HG03175 (cell line): ENCODE data around the gene DHCR24.

Experiments
- ATAC-seq: cut with Tn5 transposase; IDR thresholded peaks from one replicate; pipeline ENCODE4 v1.9.1; 2021; ENCODE audit warnings: mild to moderate bottlenecking, moderate library complexity; ENCODE audit not compliant: unreplicated experiment

Gene DHCR24

DNA sequence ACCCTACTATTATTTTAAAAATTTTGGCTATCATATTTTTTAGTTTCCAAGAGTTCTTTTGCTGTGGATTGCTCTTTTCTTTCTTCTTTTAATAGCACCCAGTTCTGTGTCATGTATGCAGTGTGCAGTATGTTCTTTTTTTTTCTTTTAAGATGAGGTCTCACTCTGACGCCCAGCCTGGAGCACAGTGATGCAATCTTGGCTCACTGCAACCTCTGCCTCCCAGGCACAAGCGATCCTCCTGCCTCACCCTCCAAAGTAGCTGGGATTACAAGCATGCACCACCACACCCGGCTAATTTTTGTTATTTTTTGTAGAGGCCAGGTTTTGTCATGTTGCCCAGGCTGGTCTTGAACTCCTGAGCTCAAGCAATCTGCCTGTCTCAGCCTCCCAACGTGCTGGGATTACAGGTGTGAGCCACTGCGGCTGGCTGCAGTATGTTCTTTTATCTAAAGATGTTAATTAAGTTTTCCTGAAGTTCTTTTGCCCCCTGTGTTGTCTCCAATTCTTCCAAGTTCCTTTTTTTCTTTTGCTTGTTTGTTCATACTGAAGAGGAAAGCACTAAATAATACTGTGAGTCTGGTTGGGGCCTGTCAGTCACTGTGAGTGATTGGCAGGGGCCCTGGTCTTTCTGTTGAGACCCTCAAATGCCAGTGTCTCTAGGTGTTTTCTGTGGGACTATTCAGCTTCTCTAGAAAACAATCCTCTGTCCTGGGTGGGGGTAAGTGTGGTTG lies 68.4 kb downstream of the DHCR24 start:
- ATAC-seq: no peak

DNA sequence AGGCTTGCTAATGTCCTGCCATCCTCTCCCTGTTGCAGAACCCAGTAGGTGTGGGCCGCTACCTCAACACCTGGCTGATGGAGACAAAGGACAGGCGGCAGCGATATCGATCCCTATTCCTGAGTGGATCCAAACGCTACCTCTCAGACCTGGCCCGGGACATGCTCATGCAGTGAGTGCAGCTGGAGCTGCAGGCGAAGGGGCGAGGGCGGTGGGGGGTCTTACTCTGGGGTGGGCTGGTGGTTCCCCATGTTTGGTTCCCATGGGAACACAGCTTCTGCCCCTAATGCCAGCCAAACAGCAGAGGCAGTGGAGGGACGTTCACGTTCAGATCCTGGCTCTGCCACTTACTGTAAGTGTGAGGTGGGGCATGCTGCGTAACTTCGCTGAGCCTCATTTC lies 70.0 kb downstream of the DHCR24 start:
- ATAC-seq: no peak

DNA sequence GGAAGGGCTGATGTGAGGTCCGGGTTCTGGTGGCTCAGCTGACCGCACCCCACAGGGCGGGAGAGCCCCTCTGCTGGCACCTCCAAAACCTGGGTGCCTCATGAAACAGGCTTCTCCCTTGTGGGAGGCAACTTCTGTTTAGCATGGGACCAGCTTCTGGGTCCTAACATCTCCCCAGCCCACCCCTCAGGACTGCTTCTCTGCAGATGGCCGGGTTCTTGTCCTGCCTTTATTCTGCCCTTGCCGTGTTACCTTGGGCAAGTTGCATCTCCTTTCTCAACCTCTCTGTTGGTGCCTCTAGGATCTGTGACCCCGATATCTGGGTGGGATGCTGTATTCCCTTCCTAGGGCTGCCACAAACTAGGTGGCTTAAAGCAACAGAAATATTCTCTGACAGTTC lies 70.9 kb downstream of the DHCR24 start:
- no peak for ATAC-seq

DNA sequence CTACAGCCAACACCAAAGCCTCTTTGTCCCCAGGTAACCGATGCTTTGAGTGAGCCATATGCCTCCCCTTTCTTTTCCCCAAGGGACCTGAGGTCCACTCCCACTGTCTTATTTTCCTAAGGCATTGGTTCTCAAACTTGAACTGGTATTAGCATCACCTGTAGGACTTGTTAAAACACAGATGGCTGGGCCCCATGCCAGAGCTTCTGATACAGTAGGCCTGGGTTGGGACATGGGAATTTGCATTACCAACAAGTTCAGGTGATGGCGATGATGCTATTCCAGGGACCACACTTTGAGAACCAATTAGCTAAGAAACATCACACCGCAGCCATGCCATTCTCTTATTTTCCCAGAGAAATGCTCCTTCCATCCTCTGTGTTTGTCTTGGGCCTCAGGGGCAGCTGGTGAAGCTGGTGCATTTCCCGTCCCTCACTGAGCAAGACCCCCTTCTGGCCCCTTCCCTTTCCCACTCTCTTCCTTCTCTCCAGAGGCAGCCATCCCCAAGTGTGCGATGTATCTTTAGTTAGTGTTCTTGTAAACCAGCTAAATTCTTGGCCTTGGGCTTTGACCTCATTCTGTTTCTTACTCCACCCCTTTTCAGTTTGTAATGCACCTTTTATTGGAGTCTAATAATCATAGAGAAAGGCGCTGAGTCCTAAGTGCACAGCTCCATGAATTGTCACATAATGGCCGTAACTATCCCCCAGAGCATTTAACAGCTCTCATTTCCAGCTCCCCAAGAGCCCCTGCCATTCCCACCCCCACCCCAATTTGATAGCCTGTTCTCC lies 71.7 kb downstream of the DHCR24 start:
- ATAC-seq: no peak

DNA sequence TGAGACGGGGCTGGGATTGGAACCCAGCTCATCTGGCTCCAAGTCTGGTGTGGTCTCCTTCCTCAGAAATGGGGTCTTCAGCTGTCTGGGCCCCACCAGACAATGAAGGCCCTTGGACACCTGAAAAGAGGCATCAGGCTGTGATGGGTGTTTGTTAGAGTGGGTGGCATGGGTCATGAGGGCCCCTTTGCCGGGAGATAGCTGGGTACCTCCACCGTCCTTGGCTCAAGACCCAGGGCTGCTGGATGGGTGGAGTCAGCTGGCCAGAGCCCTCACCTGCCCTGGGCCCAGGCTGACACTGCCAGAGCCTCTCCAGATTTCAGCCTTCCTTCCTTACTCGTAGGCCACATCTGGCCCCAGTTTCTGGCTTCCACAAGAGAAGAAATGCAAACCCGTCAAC lies 72.4 kb downstream of the DHCR24 start:
- ATAC-seq: no peak

DNA sequence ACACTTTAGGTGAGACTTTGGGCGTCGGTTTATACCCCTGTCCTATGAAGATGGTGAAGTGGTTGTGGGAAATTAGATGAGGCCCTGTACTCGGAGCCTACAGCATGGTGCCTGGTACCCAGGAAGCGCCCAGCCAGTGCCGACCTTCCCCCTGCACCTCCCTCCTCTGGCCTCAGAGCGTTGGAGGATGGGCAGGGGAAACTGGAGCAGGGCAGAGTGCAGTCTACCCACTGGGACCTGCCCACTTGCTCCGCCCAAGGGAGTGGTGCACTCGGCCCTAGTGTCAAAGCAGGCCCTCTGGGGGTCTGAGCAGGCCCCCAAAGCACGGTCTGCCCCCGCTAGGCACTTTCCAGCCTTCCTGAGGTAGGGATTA lies 72.9 kb downstream of the DHCR24 start:
- ATAC-seq: no peak

DNA sequence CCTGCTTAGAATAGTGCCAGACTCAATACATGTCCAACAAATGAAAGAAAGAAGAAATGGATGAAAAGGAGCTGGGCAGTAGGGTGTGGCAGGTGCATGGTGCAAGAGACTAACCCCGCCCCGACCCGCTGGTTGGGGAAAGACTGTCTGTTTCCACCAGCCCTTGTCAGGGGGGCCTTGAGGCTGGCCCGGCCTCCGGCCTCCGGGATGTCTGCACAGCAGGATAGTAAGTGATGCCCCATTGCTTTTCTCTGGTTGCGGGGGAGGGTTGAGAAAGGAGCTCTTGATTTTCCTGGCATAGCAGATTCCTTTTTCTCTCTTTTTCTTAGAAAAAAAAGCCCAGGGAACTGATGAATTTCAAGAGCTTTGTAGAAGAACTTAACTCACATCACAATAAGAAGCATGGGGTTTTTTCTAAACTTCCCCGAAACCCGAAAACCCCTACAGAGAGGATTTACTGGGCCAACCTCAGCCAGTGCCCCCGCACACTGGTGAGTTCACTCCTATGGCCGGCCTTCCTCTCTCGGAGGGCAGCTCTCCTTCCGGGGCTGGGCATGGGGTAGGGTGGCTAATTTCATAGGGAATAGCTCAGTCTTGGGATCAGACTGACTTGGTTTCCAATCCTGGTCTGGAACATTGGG lies 73.4 kb downstream of the DHCR24 start:
- no peak for ATAC-seq

DNA sequence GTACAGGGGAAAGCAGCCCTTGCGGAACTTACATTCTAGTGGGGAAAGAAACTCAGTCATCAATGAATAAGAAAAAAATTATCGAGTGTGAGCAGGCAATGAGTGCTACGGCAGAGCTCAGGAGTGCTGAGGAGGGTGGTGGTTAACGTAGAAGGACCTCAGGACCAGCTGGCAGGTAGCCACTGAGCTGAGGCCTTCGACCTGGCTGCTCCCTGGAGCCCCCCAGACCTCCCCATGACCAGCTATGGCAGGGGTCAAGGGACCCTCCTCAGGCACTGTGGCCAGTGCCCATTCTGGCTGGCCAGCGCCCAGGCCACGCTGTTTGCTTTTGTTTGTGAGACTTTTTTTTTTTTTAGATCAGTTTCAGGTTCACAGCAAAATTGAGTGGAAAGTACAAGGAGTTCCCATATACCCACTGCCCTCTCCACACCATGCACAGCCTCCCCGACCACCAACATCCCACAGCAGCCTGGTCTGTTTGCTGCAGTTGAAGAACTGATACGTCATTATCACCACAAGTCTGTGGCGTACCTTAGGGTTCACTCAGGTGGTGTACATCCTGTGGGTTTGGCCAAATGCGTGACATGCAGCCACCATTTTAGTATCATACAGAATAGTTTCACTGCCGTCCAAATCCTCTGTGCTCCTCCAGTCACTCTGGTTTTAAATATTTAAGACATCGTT lies 74.1 kb downstream of the DHCR24 start:
- no peak for ATAC-seq

DNA sequence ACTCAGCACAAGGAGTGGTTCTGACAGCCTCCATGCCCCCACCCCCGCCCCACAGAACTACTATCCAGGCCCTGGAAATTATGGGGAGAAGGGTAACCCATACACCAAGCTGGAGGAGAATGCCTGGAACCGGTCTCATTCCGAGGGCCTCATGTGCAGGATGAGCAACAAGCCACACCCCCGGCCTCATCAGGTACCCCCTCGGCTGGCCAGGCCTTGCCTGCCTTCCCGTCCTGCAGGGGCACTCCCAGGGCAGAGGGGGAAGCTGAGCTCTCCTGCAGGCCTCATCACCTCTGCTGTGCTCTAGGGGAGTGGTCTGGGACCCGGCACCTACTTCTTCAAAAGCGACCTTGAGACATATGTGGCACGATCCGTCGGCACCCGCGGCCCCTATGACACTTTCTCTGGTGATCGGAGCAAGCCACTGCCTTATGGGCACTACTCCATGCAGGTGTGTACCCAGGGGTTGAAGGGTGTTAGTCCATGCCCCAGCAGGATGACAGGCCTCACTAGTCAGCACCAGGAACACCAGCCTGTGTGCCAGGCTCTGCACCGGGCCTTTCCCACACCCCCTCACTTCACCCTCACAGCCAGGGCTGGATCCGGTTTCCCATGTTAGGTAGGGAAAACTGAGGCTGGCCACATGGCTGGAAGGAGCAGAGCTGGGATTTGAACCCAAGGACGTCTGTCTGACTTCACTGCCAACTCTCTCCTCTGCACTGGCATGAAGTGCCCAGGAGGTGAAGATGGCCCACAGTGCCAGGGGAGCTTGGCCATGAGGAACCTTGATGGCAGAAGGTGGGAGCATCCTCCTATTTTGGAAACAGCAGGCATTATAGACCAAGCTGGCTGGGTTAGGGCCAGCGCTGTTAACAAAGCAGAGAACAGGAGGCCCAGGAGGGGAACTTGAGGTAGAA lies 75.0 kb downstream of the DHCR24 start:
- ATAC-seq: no peak

DNA sequence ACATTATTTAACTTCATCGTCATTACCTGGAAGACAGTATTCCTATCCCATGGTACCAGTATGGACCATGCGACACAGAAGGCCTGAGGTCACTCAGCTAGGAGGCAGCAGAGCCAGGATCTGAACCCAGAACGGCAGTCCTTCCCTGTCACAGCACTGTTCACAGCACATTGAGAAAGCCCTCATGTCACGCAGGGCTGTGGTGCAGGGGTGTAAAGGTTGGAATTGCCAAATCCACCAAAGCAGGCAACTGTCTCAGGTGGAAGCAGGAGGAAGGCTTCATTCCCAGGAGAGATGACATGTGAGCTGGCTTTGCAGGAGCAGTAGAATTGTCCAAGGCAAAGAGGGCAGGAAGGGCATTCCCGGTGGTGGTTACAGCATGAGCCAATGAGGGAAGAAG lies 75.9 kb downstream of the DHCR24 start:
- ATAC-seq: no peak

DNA sequence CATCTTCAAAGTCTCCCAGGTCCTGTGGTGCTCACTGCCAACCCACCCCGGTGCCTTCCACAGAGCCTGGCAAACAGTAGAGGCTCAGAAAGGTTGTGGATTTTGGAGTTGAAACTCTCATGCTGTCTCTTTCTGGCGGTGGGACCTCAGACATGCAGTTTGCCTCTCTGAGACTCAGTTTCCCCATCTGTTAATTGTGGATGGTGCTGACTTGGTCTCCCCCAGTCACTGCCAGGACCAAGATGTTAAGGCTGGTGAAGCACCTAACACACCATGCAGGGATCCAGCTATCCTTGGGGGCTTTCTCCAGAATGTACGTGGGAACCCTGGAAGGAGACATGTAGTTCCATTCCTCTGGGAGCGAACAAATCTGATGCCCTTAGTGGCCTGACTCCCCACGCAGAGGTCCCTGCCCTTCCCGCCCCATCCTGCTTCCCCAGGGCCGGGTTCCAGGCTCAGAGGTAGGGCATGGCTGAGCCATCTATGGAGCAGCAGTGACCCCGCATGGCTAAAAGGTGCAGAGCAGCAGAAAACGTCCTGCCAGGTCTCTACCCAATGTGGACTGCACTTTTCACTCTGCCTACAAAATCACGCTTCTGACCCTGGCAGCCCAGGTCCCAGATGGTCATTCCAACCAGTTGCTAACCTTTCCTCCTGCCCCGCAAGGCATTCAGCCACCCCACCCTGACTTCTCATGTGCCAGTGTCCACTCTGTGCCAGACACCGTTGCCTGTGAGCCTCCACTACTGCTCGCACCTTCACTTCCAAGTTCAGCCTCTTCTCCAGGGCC lies 76.6 kb downstream of the DHCR24 start:
- ATAC-seq: peak; percentile 68

DNA sequence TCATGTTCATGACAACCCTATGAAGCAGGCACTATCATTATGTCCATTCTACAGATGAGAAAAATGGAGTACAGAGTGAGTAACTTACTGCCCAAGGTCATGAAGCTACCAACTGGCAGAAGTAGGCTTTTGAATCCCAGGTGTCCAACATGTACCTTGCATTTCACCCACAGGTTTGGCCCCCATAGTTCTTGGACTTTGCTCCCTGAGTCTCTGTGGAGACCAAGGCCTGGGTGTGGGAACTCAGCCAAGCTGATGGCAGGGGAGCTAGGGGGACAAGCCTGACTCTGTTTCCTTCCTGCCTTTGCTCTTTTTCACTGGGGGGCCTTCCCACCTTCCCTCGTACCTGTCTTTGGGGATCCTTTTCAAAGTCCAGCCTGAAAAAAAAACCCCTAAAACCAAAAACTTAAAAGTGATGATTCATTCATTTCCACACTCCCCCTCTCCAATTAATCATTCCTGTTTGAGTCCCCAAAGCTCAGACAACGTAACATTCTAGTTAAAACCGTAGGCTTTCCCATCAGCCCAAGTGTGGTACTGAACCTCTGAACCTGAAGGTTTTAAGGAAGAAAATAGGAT lies 77.4 kb downstream of the DHCR24 start:
- ATAC-seq: no peak

DNA sequence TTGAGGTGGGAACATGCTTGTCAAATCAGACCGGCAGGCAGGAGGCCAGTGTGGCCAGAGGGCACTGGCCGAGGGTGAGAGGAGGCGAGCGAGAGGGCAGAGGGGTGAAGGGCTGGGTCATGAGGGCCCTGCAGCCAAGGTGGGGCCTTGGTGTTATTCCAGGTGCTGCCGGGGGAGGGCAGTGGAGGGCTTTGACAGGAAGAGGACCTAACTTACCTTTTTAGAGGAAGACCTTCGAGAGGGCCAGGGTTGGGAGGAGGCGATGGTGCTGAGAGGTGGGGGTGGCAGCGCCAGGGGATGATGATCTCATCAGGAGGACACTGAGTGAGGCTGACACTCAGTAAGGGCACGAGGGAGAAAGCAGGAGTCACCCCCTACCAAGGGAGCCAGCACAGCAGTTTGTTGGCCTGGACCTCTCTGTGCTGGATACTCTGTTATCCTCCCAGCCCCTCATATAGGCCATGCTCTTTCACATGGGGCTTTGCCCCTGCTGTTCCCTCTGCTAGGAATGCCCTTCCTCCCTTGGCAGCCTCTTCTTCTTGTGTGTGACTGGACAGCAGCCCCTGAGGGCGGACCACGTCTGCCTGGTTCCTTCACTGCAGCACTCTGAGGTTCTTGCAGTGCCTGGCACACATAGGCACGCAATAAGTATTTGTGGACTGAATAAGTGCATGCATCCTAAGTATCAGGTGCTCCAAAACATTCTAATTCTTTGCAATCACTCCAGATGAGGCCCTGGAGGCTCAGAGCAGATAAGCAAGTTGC lies 78.4 kb downstream of the DHCR24 start:
- no peak for ATAC-seq

DNA sequence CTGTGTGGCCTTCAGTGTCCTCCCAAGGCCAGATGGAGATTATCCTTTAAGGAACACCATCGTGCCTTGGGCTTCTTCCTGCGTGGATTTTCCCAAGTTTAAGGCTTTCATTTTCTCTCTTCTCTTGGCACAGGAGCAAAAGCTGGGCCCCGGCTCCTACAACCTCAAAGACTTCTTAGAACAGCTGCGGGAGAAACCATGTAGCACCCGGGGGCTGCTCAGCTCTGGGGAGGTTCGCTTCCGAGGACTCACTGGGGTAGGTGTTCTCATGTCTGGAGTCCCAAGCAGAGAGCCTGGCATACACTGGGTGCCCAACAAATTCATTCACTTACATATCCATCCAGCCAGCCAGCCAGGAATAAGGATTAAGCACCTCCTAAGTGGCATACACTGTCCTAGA lies 79.2 kb downstream of the DHCR24 start:
- ATAC-seq: no peak

DNA sequence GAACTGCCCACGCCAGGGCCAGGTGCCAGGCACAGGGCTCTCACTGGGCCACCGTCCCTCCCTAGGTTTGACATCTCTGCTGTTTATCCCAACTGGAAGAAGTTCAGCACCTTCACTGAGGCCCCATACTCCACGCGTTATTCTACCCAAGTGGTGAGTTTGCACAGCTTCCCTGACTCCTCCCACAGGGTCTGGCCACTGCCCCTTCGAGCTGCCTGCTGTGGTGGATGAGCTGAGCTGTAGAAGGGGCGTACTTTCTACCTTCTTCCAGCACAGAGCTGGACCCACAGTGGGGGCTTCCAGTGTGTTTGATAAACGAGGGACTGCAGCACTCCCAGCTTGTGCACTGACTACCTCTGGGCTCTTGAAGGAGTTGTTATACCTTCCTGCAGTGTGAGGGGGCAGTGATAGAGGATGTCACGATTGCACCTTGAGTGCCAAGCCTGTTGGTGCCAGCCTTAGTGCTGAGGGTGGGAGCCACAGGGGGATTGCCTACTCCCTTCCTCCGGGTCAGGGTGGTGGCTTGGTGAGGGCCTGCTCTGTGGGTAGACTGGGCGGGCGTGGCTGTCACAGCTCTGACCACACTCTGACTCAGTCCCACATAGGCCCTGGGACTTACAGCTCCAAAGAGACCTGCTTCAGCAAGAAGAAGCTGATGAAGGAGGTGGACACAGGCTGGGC lies 79.9 kb downstream of the DHCR24 start:
- ATAC-seq: no peak

DNA sequence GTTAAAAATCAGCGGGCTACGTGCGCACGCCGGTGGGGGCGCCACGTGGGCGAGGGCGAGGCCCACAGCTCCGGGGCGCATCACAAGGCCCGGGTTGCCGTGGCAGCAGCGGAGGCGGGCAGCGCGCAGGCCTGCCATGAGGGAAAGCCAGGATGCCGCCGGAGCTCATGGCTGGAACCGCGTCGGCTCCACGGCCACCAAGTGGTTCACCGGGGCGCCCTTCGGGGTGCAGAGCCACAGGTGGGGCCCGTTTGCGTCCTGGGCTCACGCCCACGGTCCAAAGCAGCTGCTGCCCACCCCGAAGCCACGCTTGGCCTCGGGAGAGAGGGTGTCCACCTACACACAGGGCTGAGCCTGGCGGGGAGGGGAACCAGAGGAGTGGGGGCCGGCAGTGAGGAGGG lies 81.0 kb downstream of the DHCR24 start:
- ATAC-seq: no peak

DNA sequence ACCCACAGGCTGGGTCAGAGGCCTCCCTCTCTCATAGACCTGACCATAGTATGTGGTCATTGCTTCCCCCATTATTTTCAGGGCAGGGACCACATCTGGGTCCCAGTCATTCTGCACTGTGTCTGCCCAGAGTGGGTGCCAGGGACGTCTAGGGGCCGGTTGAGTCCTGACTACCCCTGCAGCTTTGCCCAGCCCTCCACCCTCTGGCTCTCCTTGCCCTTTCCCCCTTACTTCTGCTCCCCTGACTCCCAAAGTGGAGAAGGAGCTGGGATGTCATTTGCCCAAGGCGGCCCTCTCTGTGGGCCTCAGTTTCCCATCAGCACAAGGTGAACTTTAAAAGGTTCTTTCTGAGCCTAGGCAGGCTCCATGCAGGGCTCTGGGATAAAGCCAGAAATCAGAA lies 81.5 kb downstream of the DHCR24 start:
- no peak for ATAC-seq
